Measurements from ENCODE around the gene LUM. TPM values are rescaled to one million over a fixed set of nuclear protein-coding genes. Genes with fewer than 3 reads are reported as not detected.

LUM gene
- total and polyA plus RNA-seq, 2 of the 4 experiments (the other 2 are of a cell fraction): 50.0 to 70.5 TPM

GRCh38 chr12:91091916-91092715, 19.2 kb downstream of the LUM start:
- H2AK5ac ChIP-seq (ENCODE audit: low read depth, low read length): no peak overlapping the region
- POLR2A ChIA-PET (ENCODE audit: unreplicated experiment): no interaction called here
- H3K9ac ChIP-seq (ENCODE audit: low read depth, low read length): no peak overlapping the region
- dilution Hi-C loops (cut with HindIII; ENCODE audit: low sequenced_read_pairs, unreplicated experiment): no loop called here
- H3K18ac ChIP-seq (ENCODE audit: low read depth, low read length): no peak overlapping the region
- H4K5ac ChIP-seq (ENCODE audit: low read depth, low read length): no peak overlapping the region
- H3K4me2 ChIP-seq (ENCODE audit: low read depth, low read length): no peak overlapping the region
- CTCF ChIA-PET: no interaction called here
- no peak overlapping the region for H2AK9ac ChIP-seq (replicated peaks; ENCODE audit: low read depth, low read length, poor library complexity)
- no peaks in the 10 kb centered on the region for H3K4me1 ChIP-seq (ENCODE audit: control insufficient read depth, insufficient read depth, low read length)
- H2BK5ac ChIP-seq (ENCODE audit: low read depth, low read length, poor library complexity, severe bottlenecking): no peak overlapping the region
- H4K20me1 ChIP-seq (ENCODE audit: insufficient read depth, low read length): no peaks in the 10 kb centered on the region
- H2BK20ac ChIP-seq (ENCODE audit: low read depth, low read length): peak overlapping the region; percentile 42; the same call in 1 of the 2 replicates
- H3K36me3 ChIP-seq (ENCODE audit: control insufficient read depth, insufficient read depth, low read length): no peaks in the 10 kb centered on the region
- peak overlapping the region; percentile 13; the same call in 1 of the 2 replicates for H3K14ac ChIP-seq (replicated peaks; ENCODE audit: low read depth, low read length)
- no peak overlapping the region for H4K8ac ChIP-seq (ENCODE audit: low read depth in 2 of 2, low read length in 2 of 2)
- no peak overlapping the region for H2BK15ac ChIP-seq (ENCODE audit: low read depth, low read length)
- no peak overlapping the region for H3K27ac ChIP-seq (ENCODE audit: insufficient read depth, low read length)
- no peak overlapping the region for H2BK120ac ChIP-seq (ENCODE audit: low read depth, low read length)
- peaks cover 2% of the 10 kb centered on the region; the same call in 1 of the 2 replicates for H3K9me3 ChIP-seq (ENCODE audit: control insufficient read depth, insufficient read depth, low read length)
- no peak overlapping the region for H3K56ac ChIP-seq (ENCODE audit: extremely low read depth, insufficient read depth, low read length)
- no peak overlapping the region for H3K4me3 ChIP-seq (ENCODE audit: insufficient read depth, low read depth, low read length)
- no TSS peak for BruUV-seq (replicated peaks)
- H3K4ac ChIP-seq (ENCODE audit: low read depth, low read length): peak overlapping the region; percentile 37; the same call in 1 of the 2 replicates
- H3K79me1 ChIP-seq (ENCODE audit: low read depth in 1 of 2, low read length in 2 of 2): no peaks in the 10 kb centered on the region
- no peak overlapping the region for H3K23ac ChIP-seq (ENCODE audit: low read depth, low read length)
- no peaks in the 10 kb centered on the region for H3K9me1 ChIP-seq (ENCODE audit: insufficient read depth, low read length)
- H4K91ac ChIP-seq (ENCODE audit: insufficient read depth, low read depth, low read length): no peak overlapping the region
- ATAC-seq (ENCODE audit: low read depth) (no peak), DNase-seq (no peak)
- intact Hi-C loops (cut with micrococcal nuclease): loop anchor here (5.0 kb wide), 1 partner anchor 50 kb away; no protein-coding TSS in a partner anchor
- no peaks in the 10 kb centered on the region for H3K27me3 ChIP-seq (ENCODE audit: control insufficient read depth, insufficient read depth, low read length)
- in situ Hi-C loops (cut with MboI; ENCODE audit: low sequenced_read_pairs): no loop called here
- no CpG with 5 or more reads among the region's 6 CpGs for WGBS, 2 experiments (ENCODE audit: extremely low coverage in 2 of 2, insufficient read length in 1 of 2)
- H2AFZ ChIP-seq (replicated peaks; ENCODE audit: low read length, poor library complexity): no peak overlapping the region
- TF ChIP-seq CHD1 (IDR thresholded peaks at IDR 0.05; ENCODE audit: low read depth, low read length) (no peak), USF2 (IDR thresholded peaks at IDR 0.05; ENCODE audit: low read depth, low read length) (no peak), NFE2L2 (IDR thresholded peaks at IDR 0.05; ENCODE audit: low read depth, low read length) (no peak), RAD21 (IDR thresholded peaks at IDR 0.05; ENCODE audit: low read length) (no peak), POLR2A (IDR thresholded peaks at IDR 0.05; ENCODE audit: low read depth, low read length) (no peak), CTCF (conservative IDR thresholded peaks at IDR 0.05; ENCODE audit: low read depth, low read length) (no peak), RCOR1 (IDR thresholded peaks at IDR 0.05; ENCODE audit: insufficient replicate concordance, low read length) (no peak), CEBPB (IDR thresholded peaks at IDR 0.05; ENCODE audit: low read depth, low read length) (no peak), FOS (IDR thresholded peaks at IDR 0.05; ENCODE audit: low read depth, low read length) (no peak), MAFK (IDR thresholded peaks at IDR 0.05; ENCODE audit: low read depth, low read length) (no peak), MXI1 (IDR thresholded peaks at IDR 0.05; ENCODE audit: borderline replicate concordance, low read depth, low read length) (no peak), BHLHE40 (IDR thresholded peaks at IDR 0.05; ENCODE audit: low read depth, low read length) (no peak), MAZ (IDR thresholded peaks at IDR 0.05; ENCODE audit: borderline replicate concordance, low read depth, low read length) (no peak), SMC3 (IDR thresholded peaks at IDR 0.05; ENCODE audit: low read depth, low read length) (no peak), RFX5 (IDR thresholded peaks at IDR 0.05; ENCODE audit: low read depth, low read length) (no peak)
